H1 (cell line): Measurements from ENCODE around the gene PDE4B. TPM values are rescaled to one million over a fixed set of nuclear protein-coding genes. Genes with fewer than 3 reads are reported as not detected.

Experiments used
- CTCF ChIP-seq, 3 experiments: IDR thresholded peaks; 1 replicate in 2 of 3; 2 replicates in 1 of 3; pipeline versions ENCODE4 v1.5.1 to v1.6.1; 2011; ENCODE audit warnings: low read length in 3 of 3, mild to moderate bottlenecking in 3 of 3, inconsistent platforms in 2 of 3, low read depth in 1 of 3, moderate library complexity in 1 of 3; ENCODE audit not compliant: insufficient read depth in 1 of 3; ENCODE audit errors: control extremely low read depth in 1 of 3
- EGR1 ChIP-seq: IDR thresholded peaks from 2 replicates; pipeline ENCODE4 v1.6.1; 2011; ENCODE audit warnings: low read depth, low read length, borderline replicate concordance
- MAX ChIP-seq: IDR thresholded peaks from 2 replicates; pipeline ENCODE4 v1.6.1; 2012; ENCODE audit warnings: inconsistent platforms
- POLR2A ChIP-seq, 2 experiments: IDR thresholded peaks; 1 replicate in 1 of 2; 2 replicates in 1 of 2; pipeline ENCODE4 v1.6.1; 2011; ENCODE audit warnings: low read depth in 2 of 2, low read length in 2 of 2, mild to moderate bottlenecking in 2 of 2; ENCODE audit errors: control extremely low read depth in 1 of 2
- SRF ChIP-seq: IDR thresholded peaks from 2 replicates; pipeline ENCODE4 v1.6.1; 2011; ENCODE audit warnings: mild to moderate bottlenecking, low read depth, low read length, moderate library complexity
- SUZ12 ChIP-seq: fragments of 200-600 bp; sonication (generic); IDR thresholded peaks from 2 replicates; pipeline ENCODE4 v1.6.1; 2012; ENCODE audit warnings: mild to moderate bottlenecking, inconsistent platforms, low read length, moderate library complexity, mixed read lengths
- TAF1 ChIP-seq: IDR thresholded peaks from 2 replicates; pipeline ENCODE4 v1.6.1; 2011; ENCODE audit warnings: mild to moderate bottlenecking, low read depth, low read length
- YY1 ChIP-seq: IDR thresholded peaks from 2 replicates; pipeline ENCODE4 v1.6.1; 2011; ENCODE audit warnings: low read depth, mild to moderate bottlenecking, low read length
- polyA plus RNA-seq, 7 experiments: library from polyadenylated mRNA; depleted of rRNA in 3 of 7; stranded (reverse) in 5 of 7; unstranded in 2 of 7; fragments of >200 nt in 5 of 7; fragments of 200-250 nt in 2 of 7; gene quantifications; 1 replicate in 5 of 7; 2 replicates in 1 of 7; 4 replicates in 1 of 7; pipeline versions ENCODE4 v1.2.1 to v1.2.3, GENCODE V29; 2011 to 2013; ENCODE audit warnings: missing spikeins in 2 of 7, mixed read lengths in 2 of 7
- total RNA-seq: library from RNA; stranded (reverse); fragmentation: NEBNext Ultra II Directional; extraction: Animal tissue kit (Norgen Biotek cat#: 25700); gene quantifications from 2 replicates; pipeline ENCODE4 v1.2.1, GENCODE V29; 2021

Gene PDE4B
- total and polyA plus RNA-seq, 2 of the 8 experiments (the other 6 are each of a cell fraction or from before 2014, with no cell fraction given): 5.0 to 15.1 TPM

- TF ChIP-seq SUZ12 (no peak), MAX (peak; percentile 91), TAF1 (peak; percentile 52; the same call in 1 of the 2 replicates), YY1 (peak; percentile 17; the same call in 1 of the 2 replicates), EGR1 (0 out of 2 replicates have a peak, but pooled peaks have one; percentile 6), CTCF (IDR thresholded peaks at IDR 0.05; ENCODE audit: control extremely low read depth in 1 of 3, insufficient read depth in 1 of 3, low read depth in 1 of 3, low read length in 3 of 3) (peak in 2 of 3 experiments; percentile 25 to 39; a peak in 2 of 4 replicates), SRF (no peak), POLR2A (IDR thresholded peaks at IDR 0.05; ENCODE audit: control extremely low read depth in 1 of 2, low read depth in 2 of 2, low read length in 2 of 2) (peak in 1 of 2 experiments; percentile 61; a peak in 2 of 3 replicates)
Observed at GRCh38 chr1:66331658-66332547, 539.2 kb downstream of the PDE4B start (continued).
